ENCODE results near the gene RARRES1.
"Not testable (repeated sequence)": the region's sequence is repeated elsewhere in the genome, so short reads cannot be mapped to it uniquely, and the experiment has no call there.

Gene RARRES1

GRCh38 chr3:158731486-158731885, 771 bp downstream of the RARRES1 start:
- DNase-seq = no peak

DNA sequence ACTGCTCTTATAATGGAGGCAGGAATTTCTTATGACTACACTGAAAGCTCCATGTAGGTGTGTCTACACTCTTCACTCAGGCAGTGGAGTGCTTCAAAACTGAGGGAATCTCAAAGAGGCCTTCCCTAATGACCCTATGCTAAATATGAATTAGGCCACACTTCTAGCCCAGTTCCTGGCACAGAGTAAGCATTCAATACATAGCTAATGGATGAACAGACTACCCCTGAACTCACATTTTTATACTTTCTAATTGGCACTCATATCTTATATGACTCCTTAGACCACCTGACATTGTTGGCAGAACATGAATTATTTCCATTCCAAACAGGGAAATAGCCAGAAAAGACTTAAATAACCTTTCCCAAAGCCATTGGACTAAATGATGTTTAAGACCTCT, 3.4 kb downstream of the RARRES1 start:
- DNase-seq = no peak

GRCh38 chr3:158728061-158728377, 4.2 kb downstream of the RARRES1 start:
- DNase-seq = no peak

DNA sequence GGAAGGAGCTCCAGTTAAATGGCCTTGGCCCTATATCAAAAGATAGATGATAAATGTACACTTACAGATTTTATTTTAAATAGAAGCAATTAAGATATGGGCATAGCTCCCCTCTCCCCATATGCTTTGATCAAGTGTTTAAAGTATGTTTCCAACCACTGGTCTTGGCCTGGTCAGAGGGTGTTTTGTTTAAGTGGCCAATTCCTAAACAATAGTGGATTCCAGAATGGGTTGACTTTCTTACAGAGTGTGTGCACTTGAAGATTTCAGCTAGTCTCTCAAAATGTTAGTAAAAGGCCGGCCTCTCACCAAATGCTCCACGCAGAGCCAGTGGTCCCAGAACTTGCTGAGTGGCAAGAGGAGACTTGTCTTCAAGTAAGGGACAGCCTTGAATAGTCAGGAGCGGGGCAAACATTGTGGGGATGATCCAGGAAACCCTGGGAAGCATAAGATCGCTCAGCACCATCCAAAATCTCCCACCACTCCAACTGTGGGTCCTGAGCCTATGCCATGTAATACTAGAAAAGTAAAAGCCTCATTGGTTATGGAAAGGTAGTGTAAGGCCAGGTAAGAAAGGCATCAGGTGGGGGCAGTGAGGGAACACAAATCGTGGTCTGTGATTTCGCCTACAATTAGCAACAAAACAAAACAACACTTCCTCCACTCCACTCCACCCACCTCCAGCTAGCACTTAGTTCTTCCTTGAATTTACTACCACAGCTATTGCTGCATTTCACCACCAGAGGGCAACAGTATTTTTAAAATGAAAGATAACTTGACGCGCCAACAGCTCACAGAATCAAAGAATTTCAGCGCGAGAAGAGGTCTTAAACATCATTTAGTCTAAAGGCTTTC, 4.8 kb downstream of the RARRES1 start:
- peak; percentile 41 for DNase-seq

GRCh38 chr3:158725348-158726011, 6.8 kb downstream of the RARRES1 start:
- no peak for DNase-seq

GRCh38 chr3:158723991-158724390, 8.3 kb downstream of the RARRES1 start:
- DNase-seq = no peak

DNA sequence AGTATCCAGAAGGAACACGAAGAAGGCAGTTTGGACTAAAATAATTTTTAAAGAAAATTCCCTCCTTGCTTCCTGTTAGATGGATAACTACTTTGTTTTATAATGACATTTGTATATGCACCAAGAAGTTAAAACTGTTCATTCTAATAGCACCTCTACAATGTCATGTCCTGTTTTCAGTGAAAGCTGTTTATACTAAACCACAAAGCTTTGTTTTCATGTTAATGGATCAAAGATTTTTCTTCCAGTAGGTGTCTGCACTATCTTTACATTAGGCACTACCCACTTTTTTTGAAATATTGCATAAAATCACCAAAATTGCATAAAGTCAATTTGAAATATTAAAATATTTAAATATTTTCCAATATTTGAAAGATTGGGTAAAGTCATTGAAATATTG, 10.1 kb downstream of the RARRES1 start:
- DNase-seq = no peak

GRCh38 chr3:158718490-158719170, 13.6 kb downstream of the RARRES1 start:
- DNase-seq = no peak

GRCh38 chr3:158717576-158717975, 14.7 kb downstream of the RARRES1 start:
- DNase-seq = no peak

DNA sequence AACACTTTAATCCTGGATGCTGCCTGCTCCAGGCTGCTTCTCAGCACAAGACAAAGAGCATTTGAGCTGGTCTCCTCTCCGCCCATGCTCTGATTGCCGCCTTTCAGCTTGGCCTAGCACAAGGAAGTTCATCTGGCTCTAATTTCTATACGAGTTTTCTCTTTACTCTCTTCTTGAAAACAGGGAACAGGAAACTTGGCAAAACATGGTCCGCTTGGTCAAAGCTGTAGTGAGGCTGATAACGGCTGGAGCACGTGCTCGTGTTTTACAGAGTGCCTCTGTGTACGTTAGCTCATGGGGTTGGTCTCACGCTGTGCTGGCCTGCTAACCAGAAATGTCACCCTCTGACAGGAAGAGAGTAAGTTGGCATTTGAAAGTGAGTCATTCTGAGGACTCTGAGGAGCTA, 19.2 kb downstream of the RARRES1 start:
- DNase-seq = no peak

DNA sequence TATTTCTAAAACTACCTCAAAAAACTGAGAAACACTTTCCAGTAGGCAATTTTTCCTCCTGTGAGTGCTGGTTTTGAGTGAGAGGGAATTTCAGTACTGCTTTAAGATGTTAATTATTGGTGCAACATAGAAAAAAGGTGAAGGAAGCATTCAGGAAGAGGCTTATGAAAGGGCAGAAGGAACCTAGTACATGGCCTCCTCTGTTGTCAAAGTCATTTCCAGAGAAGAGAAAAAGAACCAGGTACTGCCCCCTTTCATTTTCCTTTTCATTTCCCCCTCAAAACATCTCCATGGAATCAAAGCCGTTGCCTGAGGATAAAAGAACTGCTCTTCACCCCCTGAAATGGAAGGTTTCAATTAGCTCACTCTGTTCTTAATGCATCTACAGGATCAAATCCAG, 19.8 kb downstream of the RARRES1 start:
- DNase-seq = no peak

DNA sequence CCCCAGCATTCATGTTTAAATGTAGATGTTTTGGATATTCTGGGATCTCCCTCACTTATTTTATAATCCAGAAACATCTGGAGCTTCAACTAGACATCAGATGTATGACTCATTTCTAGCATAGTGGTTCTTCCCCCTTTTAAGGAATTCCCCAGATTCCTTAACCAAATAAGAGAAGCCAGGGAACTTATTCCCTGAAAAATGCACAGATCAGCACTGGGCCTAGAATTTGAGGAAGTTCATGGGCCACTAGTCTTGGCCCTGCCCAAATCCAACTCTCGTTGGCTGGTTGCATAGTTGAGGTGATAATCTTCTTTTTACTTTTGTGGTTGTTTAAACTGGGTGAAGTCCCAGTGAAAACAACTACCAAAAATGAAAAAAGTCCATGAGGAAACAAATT, 20.4 kb downstream of the RARRES1 start:
- DNase-seq = no peak

DNA sequence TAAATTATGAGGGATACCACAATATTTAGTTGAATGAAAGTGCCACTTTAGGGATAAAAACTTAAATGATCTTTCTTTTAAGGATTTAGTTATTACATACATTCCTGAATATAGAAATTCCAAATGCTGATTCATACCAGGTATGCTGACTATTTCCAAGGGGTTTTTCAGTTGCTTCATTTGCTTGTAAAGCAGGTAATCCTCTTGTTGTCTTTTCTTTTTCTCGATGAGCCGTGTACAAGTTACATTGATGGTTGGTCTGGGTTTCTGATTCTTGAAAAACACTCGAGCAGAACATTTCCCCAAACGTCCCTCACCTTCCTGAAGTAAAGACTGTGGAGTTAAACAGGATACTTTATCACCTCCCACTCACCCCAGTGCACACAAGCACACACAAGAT, 21.7 kb downstream of the RARRES1 start:
- DNase-seq = no peak

DNA sequence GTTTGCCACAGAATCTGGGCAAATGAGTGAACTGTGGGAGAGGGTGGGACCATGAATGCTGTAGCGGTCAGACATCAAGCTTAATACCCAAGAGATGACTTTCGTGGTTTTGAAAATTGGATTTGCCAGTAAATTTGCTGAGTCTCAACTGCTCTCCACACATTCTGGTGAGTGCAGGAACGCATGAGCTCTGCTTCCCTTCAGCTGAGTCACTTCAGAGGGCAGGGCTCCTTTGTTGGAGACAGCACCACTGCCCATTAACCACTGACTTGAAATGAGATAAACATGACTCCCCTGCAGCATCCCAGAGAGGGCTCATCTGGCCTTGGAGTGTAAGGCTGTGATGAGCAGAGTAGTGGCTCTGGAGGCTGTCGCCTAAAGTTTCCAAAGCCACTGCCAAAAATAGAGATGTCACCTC, 22.6 kb downstream of the RARRES1 start:
- no peak for DNase-seq

DNA sequence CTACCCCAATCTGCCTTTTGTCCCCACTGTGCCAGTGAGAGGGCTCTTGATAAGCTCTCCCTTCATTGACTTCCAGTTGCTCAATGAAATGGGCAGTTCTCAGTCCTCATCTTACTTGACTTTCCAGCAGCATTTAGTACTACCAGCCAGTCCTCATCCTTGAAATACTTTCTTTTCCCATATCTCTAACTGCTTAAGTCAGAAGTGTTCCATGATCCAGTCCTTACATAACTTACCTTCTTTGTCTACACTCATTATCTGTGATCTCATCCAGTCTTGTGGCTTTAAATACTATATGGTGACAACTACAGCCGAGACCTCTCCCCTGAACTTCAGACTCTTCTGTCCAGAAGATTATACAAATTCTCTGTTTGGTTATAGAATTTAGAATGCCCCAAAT, 28.7 kb downstream of the RARRES1 start:
- DNase-seq = no peak

GRCh38 chr3:158702815-158703481, 29.3 kb downstream of the RARRES1 start:
- no peak for DNase-seq

- DNase-seq = no peak
Measured at GRCh38 chr3:158701420-158702065, 30.7 kb downstream of the RARRES1 start.

- no peak for DNase-seq
Measured at GRCh38 chr3:158700559-158700958, 31.7 kb downstream of the RARRES1 start.

DNA sequence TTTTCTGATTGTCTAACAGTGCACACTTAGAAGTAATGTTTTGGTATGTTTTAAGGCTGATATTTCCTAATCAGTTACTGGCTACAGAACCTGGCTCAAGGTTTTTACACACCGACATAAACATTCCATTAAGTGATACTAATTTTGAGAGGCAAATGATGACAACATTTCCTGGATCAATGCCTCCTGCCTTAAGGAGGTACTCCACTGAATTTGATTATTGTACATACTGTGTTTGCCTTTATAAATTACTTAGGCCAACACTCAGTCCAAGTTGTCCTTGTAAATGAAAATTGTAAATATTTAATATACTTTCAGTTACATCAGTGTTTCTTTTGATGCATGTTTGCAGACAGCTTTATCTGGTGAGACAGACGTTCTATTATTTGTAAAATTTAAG, 35.6 kb downstream of the RARRES1 start:
- no peak for DNase-seq

- DNase-seq = not testable (repeated sequence)
Measured at GRCh38 chr3:158693866-158694456, 38.3 kb downstream of the RARRES1 start.

DNA sequence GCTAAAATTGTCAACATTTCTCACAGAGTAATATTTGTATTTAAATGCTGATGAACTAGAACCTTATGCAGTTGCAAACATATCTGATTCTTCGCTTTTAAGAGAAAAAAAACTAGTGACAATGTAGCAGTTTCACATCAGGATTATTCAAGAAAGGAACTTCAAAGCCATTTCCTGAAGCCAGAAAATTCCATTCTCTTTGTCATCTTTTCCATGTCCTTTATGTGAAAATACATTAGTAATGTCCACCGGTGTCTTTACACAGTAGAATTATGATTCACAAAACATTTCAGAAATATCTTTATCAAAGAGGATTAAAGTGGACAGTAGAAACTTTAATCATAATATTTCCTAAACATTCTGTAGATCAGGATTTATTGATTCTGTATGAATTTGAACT, 47.1 kb downstream of the RARRES1 start:
- no peak for DNase-seq

DNA sequence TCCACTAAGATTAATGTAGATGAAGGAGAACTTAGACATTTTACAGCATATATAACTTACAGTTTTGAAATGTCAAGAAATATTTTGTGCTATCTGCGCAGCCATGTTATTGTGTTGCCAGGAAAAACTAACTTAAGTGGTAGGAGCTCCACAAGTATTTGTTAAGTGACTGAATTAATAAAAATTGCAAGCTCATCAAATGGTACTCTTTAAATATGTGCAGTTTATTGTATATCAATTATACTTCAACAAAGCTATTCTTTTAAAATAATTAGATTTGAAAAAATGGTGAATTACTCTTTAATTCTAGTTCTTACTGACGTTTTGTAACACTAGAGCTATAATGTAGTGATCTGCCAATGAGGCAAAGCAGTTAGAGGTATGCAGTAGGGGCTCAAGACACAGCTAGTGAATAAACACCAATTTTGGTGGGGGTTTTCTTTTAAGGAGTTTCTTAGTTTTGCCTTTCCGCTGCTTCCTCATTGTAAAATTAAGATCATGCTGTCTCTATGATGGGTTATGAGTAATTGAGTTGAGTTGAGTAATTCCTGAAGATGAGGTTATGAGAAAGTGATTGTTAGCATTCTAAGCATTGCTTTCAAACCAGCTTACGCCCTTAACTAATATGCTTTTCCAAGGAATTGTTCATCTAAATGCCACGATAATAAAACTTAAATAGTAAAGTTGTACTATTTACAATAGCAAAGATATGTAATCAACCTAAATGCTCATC, 48.9 kb downstream of the RARRES1 start:
- DNase-seq = no peak
